ENCODE results near the gene TIGD2. TPM values are rescaled to one million over a fixed set of nuclear protein-coding genes. Genes with fewer than 3 reads are reported as not detected.

TIGD2 gene
- total and polyA plus RNA-seq, 2 experiments from 2014 or later = 2.1 to 6.7 TPM

DNA sequence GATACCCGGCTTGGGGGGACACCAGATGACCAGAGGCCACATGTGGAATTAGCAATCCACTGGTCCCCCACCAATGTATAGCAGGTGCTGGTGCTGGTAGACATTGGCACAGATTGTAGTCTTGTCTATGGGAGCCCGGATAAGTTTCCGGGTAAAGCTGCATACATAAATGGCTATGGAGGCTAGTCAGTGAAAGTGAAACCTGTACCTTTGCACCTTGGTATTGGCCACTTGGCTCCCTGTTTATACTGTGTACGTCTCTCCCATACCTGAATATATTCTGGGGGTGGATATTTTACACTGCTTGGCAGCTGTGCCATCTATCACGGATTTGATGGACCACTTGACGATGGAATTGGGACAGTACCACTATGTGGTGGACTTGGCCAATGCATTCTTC, 5.6 kb upstream of the TIGD2 start:
- Histone ChIP-seq H3K4me1 (ENCODE audit: insufficient read depth) (peaks cover 3% of the 10 kb centered on the region; the same call in 1 of the 2 replicates), H3K4me3 (no peak overlapping the region), H3K27ac (ENCODE audit: low read depth) (no peak overlapping the region), H3K36me3 (ENCODE audit: insufficient read depth) (no peaks in the 10 kb centered on the region), H3K4me2 (no peak overlapping the region), H2AFZ (no peak overlapping the region), H3K27me3 (ENCODE audit: insufficient read depth) (peaks cover 23% of the 10 kb centered on the region), H3K9me2 (ENCODE audit: insufficient read depth) (no peaks in the 10 kb centered on the region), H4K20me1 (replicated peaks; ENCODE audit: insufficient read depth) (no peaks in the 10 kb centered on the region), H3K79me2 (replicated peaks; ENCODE audit: insufficient read depth) (no peaks in the 10 kb centered on the region), H3F3A (replicated peaks; ENCODE audit: low read depth) (no peaks in the 10 kb centered on the region)
- Mint-ChIP-seq H3K27me3 (ENCODE audit: insufficient read depth, low read depth, poor library complexity) (peaks cover 20% of the 10 kb centered on the region), H3K27ac (no peak overlapping the region), H3K36me3 (ENCODE audit: low read depth) (peaks cover 13% of the 10 kb centered on the region), H3K4me1 (peaks cover 10% of the 10 kb centered on the region), H3K4me3 (no peak overlapping the region), H3K9me3 (peaks cover 17% of the 10 kb centered on the region)
- ATAC-seq (no peak), DNase-seq (ENCODE audit: low spot score) (no peak)
- TF ChIP-seq JUNB (IDR thresholded peaks at IDR 0.05; ENCODE audit: unreplicated experiment) (no peak), NANOG (IDR thresholded peaks at IDR 0.05; ENCODE audit: borderline replicate concordance) (no peak), EZH2 (IDR thresholded peaks at IDR 0.05; ENCODE audit: low read depth, unreplicated experiment) (no peak), CREB1 (CRISPR knock-in tag; IDR thresholded peaks at IDR 0.05; ENCODE audit: low read depth) (no peak), STAT1 (IDR thresholded peaks at IDR 0.05; ENCODE audit: unreplicated experiment) (no peak)
- TF ChIP-seq, protein P1, sequence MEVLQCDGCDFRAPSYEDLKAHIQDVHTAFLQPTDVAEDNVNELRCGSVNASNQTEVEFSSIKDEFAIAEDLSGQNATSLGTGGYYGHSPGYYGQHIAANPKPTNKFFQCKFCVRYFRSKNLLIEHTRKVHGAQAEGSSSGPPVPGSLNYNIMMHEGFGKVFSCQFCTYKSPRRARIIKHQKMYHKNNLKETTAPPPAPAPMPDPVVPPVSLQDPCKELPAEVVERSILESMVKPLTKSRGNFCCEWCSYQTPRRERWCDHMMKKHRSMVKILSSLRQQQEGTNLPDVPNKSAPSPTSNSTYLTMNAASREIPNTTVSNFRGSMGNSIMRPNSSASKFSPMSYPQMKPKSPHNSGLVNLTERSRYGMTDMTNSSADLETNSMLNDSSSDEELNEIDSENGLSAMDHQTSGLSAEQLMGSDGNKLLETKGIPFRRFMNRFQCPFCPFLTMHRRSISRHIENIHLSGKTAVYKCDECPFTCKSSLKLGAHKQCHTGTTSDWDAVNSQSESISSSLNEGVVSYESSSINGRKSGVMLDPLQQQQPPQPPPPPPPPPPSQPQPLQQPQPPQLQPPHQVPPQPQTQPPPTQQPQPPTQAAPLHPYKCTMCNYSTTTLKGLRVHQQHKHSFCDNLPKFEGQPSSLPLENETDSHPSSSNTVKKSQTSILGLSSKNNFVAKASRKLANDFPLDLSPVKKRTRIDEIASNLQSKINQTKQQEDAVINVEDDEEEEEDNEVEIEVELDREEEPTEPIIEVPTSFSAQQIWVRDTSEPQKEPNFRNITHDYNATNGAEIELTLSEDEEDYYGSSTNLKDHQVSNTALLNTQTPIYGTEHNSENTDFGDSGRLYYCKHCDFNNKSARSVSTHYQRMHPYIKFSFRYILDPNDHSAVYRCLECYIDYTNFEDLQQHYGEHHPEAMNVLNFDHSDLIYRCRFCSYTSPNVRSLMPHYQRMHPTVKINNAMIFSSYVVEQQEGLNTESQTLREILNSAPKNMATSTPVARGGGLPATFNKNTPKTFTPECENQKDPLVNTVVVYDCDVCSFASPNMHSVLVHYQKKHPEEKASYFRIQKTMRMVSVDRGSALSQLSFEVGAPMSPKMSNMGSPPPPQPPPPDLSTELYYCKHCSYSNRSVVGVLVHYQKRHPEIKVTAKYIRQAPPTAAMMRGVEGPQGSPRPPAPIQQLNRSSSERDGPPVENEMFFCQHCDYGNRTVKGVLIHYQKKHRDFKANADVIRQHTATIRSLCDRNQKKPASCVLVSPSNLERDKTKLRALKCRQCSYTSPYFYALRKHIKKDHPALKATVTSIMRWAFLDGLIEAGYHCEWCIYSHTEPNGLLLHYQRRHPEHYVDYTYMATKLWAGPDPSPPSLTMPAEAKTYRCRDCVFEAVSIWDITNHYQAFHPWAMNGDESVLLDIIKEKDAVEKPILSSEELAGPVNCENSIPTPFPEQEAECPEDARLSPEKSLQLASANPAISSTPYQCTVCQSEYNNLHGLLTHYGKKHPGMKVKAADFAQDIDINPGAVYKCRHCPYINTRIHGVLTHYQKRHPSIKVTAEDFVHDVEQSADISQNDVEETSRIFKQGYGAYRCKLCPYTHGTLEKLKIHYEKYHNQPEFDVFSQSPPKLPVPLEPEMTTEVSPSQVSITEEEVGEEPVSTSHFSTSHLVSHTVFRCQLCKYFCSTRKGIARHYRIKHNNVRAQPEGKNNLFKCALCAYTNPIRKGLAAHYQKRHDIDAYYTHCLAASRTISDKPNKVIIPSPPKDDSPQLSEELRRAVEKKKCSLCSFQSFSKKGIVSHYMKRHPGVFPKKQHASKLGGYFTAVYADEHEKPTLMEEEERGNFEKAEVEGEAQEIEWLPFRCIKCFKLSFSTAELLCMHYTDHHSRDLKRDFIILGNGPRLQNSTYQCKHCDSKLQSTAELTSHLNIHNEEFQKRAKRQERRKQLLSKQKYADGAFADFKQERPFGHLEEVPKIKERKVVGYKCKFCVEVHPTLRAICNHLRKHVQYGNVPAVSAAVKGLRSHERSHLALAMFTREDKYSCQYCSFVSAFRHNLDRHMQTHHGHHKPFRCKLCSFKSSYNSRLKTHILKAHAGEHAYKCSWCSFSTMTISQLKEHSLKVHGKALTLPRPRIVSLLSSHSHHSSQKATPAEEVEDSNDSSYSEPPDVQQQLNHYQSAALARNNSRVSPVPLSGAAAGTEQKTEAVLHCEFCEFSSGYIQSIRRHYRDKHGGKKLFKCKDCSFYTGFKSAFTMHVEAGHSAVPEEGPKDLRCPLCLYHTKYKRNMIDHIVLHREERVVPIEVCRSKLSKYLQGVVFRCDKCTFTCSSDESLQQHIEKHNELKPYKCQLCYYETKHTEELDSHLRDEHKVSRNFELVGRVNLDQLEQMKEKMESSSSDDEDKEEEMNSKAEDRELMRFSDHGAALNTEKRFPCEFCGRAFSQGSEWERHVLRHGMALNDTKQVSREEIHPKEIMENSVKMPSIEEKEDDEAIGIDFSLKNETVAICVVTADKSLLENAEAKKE (CRISPR knock-in tag; IDR thresholded peaks at IDR 0.05) = no peak
- TF ChIP-seq, protein P2, sequence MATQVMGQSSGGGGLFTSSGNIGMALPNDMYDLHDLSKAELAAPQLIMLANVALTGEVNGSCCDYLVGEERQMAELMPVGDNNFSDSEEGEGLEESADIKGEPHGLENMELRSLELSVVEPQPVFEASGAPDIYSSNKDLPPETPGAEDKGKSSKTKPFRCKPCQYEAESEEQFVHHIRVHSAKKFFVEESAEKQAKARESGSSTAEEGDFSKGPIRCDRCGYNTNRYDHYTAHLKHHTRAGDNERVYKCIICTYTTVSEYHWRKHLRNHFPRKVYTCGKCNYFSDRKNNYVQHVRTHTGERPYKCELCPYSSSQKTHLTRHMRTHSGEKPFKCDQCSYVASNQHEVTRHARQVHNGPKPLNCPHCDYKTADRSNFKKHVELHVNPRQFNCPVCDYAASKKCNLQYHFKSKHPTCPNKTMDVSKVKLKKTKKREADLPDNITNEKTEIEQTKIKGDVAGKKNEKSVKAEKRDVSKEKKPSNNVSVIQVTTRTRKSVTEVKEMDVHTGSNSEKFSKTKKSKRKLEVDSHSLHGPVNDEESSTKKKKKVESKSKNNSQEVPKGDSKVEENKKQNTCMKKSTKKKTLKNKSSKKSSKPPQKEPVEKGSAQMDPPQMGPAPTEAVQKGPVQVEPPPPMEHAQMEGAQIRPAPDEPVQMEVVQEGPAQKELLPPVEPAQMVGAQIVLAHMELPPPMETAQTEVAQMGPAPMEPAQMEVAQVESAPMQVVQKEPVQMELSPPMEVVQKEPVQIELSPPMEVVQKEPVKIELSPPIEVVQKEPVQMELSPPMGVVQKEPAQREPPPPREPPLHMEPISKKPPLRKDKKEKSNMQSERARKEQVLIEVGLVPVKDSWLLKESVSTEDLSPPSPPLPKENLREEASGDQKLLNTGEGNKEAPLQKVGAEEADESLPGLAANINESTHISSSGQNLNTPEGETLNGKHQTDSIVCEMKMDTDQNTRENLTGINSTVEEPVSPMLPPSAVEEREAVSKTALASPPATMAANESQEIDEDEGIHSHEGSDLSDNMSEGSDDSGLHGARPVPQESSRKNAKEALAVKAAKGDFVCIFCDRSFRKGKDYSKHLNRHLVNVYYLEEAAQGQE (IDR thresholded peaks at IDR 0.05; ENCODE audit: unreplicated experiment) = no peak

All from GM23338 (cell line).